Erythroblast (primary cell): ENCODE data around the gene ZRSR2.

ENCODE experiments used
- GATA1 ChIP-seq: IDR thresholded peaks from 2 replicates; pipeline ENCODE4 v1.6.1; 2011; ENCODE audit warnings: low read depth, mild to moderate bottlenecking, control low read depth, low read length, moderate library complexity
- POLR2A ChIP-seq: IDR thresholded peaks from 2 replicates; pipeline ENCODE4 v1.6.1; 2011; ENCODE audit warnings: mild to moderate bottlenecking, low read length

GRCh38 chrX:15813416-15813815 is 23.1 kb downstream of the ZRSR2 start:
- TF ChIP-seq POLR2A (no peak), GATA1 (no peak)
